ENCODE measurements around the gene PTGER2. TPM values are rescaled to one million over a fixed set of nuclear protein-coding genes. Genes with fewer than 3 reads are reported as not detected.

Gene PTGER2
- total RNA-seq, 4 donors from 2014 or later: 0.25 to 0.78 TPM; not detected in 2

GRCh38 chr14:52377940-52378339 lies 63.8 kb downstream of the PTGER2 start:
- intact Hi-C loops (cut with DNase I; ENCODE audit: low total_unique reads): no loop called here
- Histone ChIP-seq H3K9me3 (no peaks in the 10 kb centered on the region), H3K27me3 (no peaks in the 10 kb centered on the region), H3K4me3 (no peak overlapping the region), H3K27ac (no peak overlapping the region), H3K36me3 (no peaks in the 10 kb centered on the region), H3K4me1 (no peaks in the 10 kb centered on the region)
- TF ChIP-seq POLR2A (IDR thresholded peaks at IDR 0.05) (no peak), CTCF (IDR thresholded peaks at IDR 0.05 in 4 of 5, conservative IDR thresholded peaks at IDR 0.05 in 1 of 5) (no peak)
- in situ Hi-C loops (cut with MboI; ENCODE audit: low sequenced_read_pairs in 4 of 4): no loop called here
- no peak for DNase-seq
- no peak for ATAC-seq

Other genes starting within 250 kb of the PTGER2 start
- gene NID2, start 245.3 kb upstream of the PTGER2 start, total RNA-seq: 1 to 10 TPM; 1.9 to 5.6 (median 4.3) TPM
- gene PTGDR, start 46.6 kb upstream of the PTGER2 start, total RNA-seq: under 1 TPM in 2 of 4 donors, not detected in 2; 0.25 to 0.84 TPM
- gene TXNDC16, start 238.2 kb downstream of the PTGER2 start, total RNA-seq: 1 to 10 TPM; 2.4 to 4.0 (median 2.9) TPM
- gene GPR137C, start 238.5 kb downstream of the PTGER2 start, total RNA-seq: under 1 TPM in 3 of 4 donors, not detected in 1; 0.10 to 0.42 (median 0.38) TPM